K562 (cell line): ENCODE measurements around the gene SLC26A8. TPM values are rescaled to one million over a fixed set of nuclear protein-coding genes. Genes with fewer than 3 reads are reported as not detected.
A peak's percentile ranks its signal among the peaks of the same experiment; 100 is the strongest.

Experiments used
- ATAC-seq: fragments of 200-7000 bp; cut with Tn5 transposase; 3 replicates; pipeline ENCODE4 v1.9.1; 2020; ENCODE audit warnings: moderate library complexity
- BruUV-seq: library from RNA; stranded (reverse); fragments of 400-500 nt; replicated peaks from 2 replicates; lab custom pipeline; 2021; lab: Mats Ljungman, UMichigan
- CTCF ChIA-PET: fragments of 300-600 bp; formaldehyde crosslinking; extraction: SDS; loops from one replicate; lab custom pipeline; 2021; ENCODE audit warnings: low intra/inter-chr PET ratio; lab: Yijun Ruan, JAX
- POLR2A ChIA-PET: fragments of 300-600, 350-650 bp; sonication (Branson Sonifier 250); formaldehyde crosslinking; extraction: SDS; loops from one replicate; lab custom pipeline; 2021; ENCODE audit warnings: antibody characterized with exemption, inconsistent platforms; lab: Yijun Ruan, JAX
- DNase-seq, 4 experiments: peaks; one replicate each; pipeline versions ENCODE4 v3.0.0 to v3.0.0-alpha.2; 2011 to 2018; ENCODE audit warnings: low spot score in 3 of 4, mixed read lengths in 3 of 4; ENCODE audit errors: extremely low read depth in 1 of 4
- FAIRE-seq: peaks from 2 replicates; lab custom pipeline; 2011; peaks lifted over from hg19 to GRCh38; lab: Jason Lieb, UNC
- H2AFZ ChIP-seq: 2 replicates; pipeline ENCODE4 v1.6.0; 2011; ENCODE audit warnings: low read depth, low read length, control low read depth, inconsistent platforms
- H3K27ac ChIP-seq: fragments of 200-600 bp; 3 replicates; pipeline ENCODE4 v1.8.0; 2011; ENCODE audit warnings: low read depth, mild to moderate bottlenecking, control low read depth, inconsistent platforms, low read length, moderate library complexity, mixed read lengths; ENCODE audit errors: extremely low read depth
- H3K27me3 ChIP-seq, 2 experiments: fragments of 300-600 bp in 1 of 2; 2 replicates in 1 of 2; 3 replicates in 1 of 2; pipeline versions ENCODE4 v1.6.0 to v1.8.0; 2011; ENCODE audit warnings: inconsistent platforms in 2 of 2, low read length in 2 of 2, mild to moderate bottlenecking in 1 of 2, mixed read lengths in 1 of 2, moderate library complexity in 1 of 2; ENCODE audit not compliant: control insufficient read depth in 2 of 2, insufficient read depth in 2 of 2
- H3K36me3 ChIP-seq: fragments of 300-600 bp; 3 replicates; pipeline ENCODE4 v1.8.0; 2011; ENCODE audit warnings: mild to moderate bottlenecking, low read length, inconsistent platforms; ENCODE audit not compliant: control insufficient read depth, insufficient read depth
- H3K4me1 ChIP-seq, 2 experiments: fragments of 200-600 bp in 1 of 2; replicated peaks in 1 of 2; 2 replicates in 1 of 2; 3 replicates in 1 of 2; pipeline versions ENCODE4 v1.5.1 to v1.8.0; 2011; ENCODE audit warnings: inconsistent platforms in 2 of 2, low read length in 2 of 2, mild to moderate bottlenecking in 1 of 2, mixed read lengths in 1 of 2, moderate library complexity in 1 of 2; ENCODE audit not compliant: control insufficient read depth in 2 of 2, insufficient read depth in 2 of 2
- H3K4me2 ChIP-seq: 2 replicates; pipeline ENCODE4 v1.6.1; 2011; ENCODE audit warnings: low read length, control low read depth, inconsistent platforms, mixed read lengths; ENCODE audit not compliant: insufficient read depth
- H3K4me3 ChIP-seq: fragments of 200-600 bp; sonication (generic), shearing (Covaris generic); 2 replicates; pipeline ENCODE4 v1.5.1; 2016; ENCODE audit warnings: control low read depth, inconsistent platforms
- H3K79me2 ChIP-seq: fragments of 200-600 bp; 3 replicates; pipeline ENCODE4 v1.8.0; 2011; ENCODE audit warnings: low read length, inconsistent platforms; ENCODE audit not compliant: control insufficient read depth, insufficient read depth
- H3K9ac ChIP-seq, 2 experiments: 2 replicates each; pipeline versions ENCODE4 v1.6.0 to v1.6.1; 2011; ENCODE audit warnings: low read depth in 2 of 2, low read length in 2 of 2, control low read depth in 1 of 2, inconsistent platforms in 1 of 2, mild to moderate bottlenecking in 1 of 2, mixed read lengths in 1 of 2; ENCODE audit not compliant: insufficient read depth in 1 of 2
- H3K9me1 ChIP-seq: one replicate; pipeline ENCODE4 v1.6.0; 2011; ENCODE audit warnings: inconsistent platforms, mild to moderate bottlenecking, low read length, moderate library complexity; ENCODE audit not compliant: control insufficient read depth, insufficient read depth
- H3K9me3 ChIP-seq: replicated peaks from 2 replicates; pipeline ENCODE4 v1.5.1; 2011; ENCODE audit warnings: low read depth, low read length, inconsistent platforms; ENCODE audit not compliant: control insufficient read depth, insufficient read depth
- H4K20me1 ChIP-seq: replicated peaks from 2 replicates; pipeline ENCODE4 v1.6.1; 2011; ENCODE audit warnings: low read length, inconsistent platforms, mixed read lengths; ENCODE audit not compliant: control insufficient read depth, insufficient read depth
- ATF3 ChIP-seq, 2 experiments: fragments of 450-650 bp in 1 of 2; sonication (generic) in 1 of 2; formaldehyde crosslinking in 1 of 2; IDR thresholded peaks in 1 of 2; conservative IDR thresholded peaks in 1 of 2; 2 replicates each; pipeline versions ENCODE4 v1.6.1 to v1.8.1; 2016 to 2023; ENCODE audit warnings: mild to moderate bottlenecking in 2 of 2, moderate library complexity in 2 of 2, inconsistent platforms in 1 of 2, missing genetic modification reagents in 1 of 2
- FOSL1 ChIP-seq: fragments of 200-800 bp; sonication (Bioruptor generic); conservative IDR thresholded peaks from 2 replicates; pipeline ENCODE4 v1.6.1; 2016; ENCODE audit warnings: missing genetic modification characterization, missing compliant biosample characterization
- KDM1A ChIP-seq, 2 experiments: fragments of 450-650 bp; IDR thresholded peaks; 2 replicates each; pipeline ENCODE4 v1.6.1; 2016; ENCODE audit warnings: mild to moderate bottlenecking in 2 of 2
- SIN3A ChIP-seq, 2 experiments: fragments of 150-350 bp in 1 of 2; IDR thresholded peaks; 2 replicates each; pipeline ENCODE4 v1.6.1; 2011 to 2016; ENCODE audit warnings: borderline replicate concordance in 2 of 2, low read depth in 2 of 2, low read length in 2 of 2, mild to moderate bottlenecking in 2 of 2, moderate library complexity in 2 of 2; ENCODE audit not compliant: control insufficient read depth in 1 of 2
- SPI1 ChIP-seq: IDR thresholded peaks from 2 replicates; pipeline ENCODE4 v1.6.1; 2011; ENCODE audit warnings: low read depth, low read length, control low read depth, borderline replicate concordance
- TCF15 ChIP-seq: fragments of 250-450 bp; sonication (Bioruptor Pico); IDR thresholded peaks from 2 replicates; pipeline ENCODE4 v1.8.0; 2022; ENCODE audit warnings: moderate library complexity, mild to moderate bottlenecking, inconsistent platforms
- ZKSCAN1 ChIP-seq: fragments of 150-350 bp; IDR thresholded peaks from 2 replicates; pipeline ENCODE4 v1.6.1; 2016; ENCODE audit warnings: low read depth, low read length
- ZNF444 ChIP-seq: fragments of 250-450 bp; sonication (Bioruptor Pico); IDR thresholded peaks from 2 replicates; pipeline ENCODE4 v1.4.0; 2020; ENCODE audit warnings: mild to moderate bottlenecking, moderate library complexity
- WGBS: fragments of 100-300 bp; shearing (Covaris generic); methylation state at CpG from one replicate; pipeline ENCODE4 v1.1.6; 2016; ENCODE audit warnings: low coverage, mixed read lengths; ENCODE audit not compliant: insufficient coverage; ENCODE audit errors: missing lambda C conversion rate; 5-methylcytosine and 5-hydroxymethylcytosine counted together
- in situ Hi-C: fragments of 300-500 bp; cut with MboI; formaldehyde crosslinking; loops from 4 replicates; pipeline ENCODE4 v1.15.0; 2018; ENCODE audit warnings: inconsistent platforms, mixed read lengths
- intact Hi-C: fragments of 100-400 bp; cut with micrococcal nuclease; formaldehyde crosslinking; loops from 2 replicates; pipeline ENCODE4 v1.14.2; 2022
- polyA plus RNA-seq, 8 experiments: library from polyadenylated mRNA; depleted of rRNA in 4 of 8; stranded (reverse) in 5 of 8; unstranded in 3 of 8; fragments of >200 nt; fragmentation: Nextera tagmentation in 2 of 8; fragmentation: Illumina TruSeq in 1 of 8; extraction: Ambion mirVana in 2 of 8; extraction: Trizol in 1 of 8; gene quantifications; 2 replicates each; pipeline versions ENCODE4 v1.2.1 to v1.2.3, GENCODE V29; 2011 to 2014; ENCODE audit warnings: inconsistent platforms in 1 of 8, missing spikeins in 1 of 8
- total RNA-seq, 7 experiments: library from RNA; depleted of rRNA in 6 of 7; stranded (reverse); fragments of >200 nt in 6 of 7; fragmentation: Illumina TruSeq in 2 of 7; extraction: Trizol in 2 of 7; gene quantifications; 2 replicates each; pipeline versions ENCODE4 v1.2.1 to v1.2.3, GENCODE V29; 2011 to 2021; ENCODE audit warnings: low replicate concordance in 1 of 7
- TF ChIP-seq, protein P1 (sequence below): fragments of 450-650 bp; IDR thresholded peaks from 2 replicates; pipeline ENCODE4 v1.6.1; 2018; ENCODE audit warnings: mild to moderate bottlenecking, low read depth; ENCODE audit not compliant: partially characterized antibody
- TF ChIP-seq, protein P2 (sequence below): sonication (generic); formaldehyde crosslinking; IDR thresholded peaks from 2 replicates; pipeline ENCODE4 v1.8.0; 2023; ENCODE audit warnings: mild to moderate bottlenecking, missing genetic modification reagents

Gene SLC26A8
- total and polyA plus RNA-seq, 9 of the 15 experiments (the other 6 are each of a cell fraction or from before 2014, with no cell fraction given), result not detected

- POLR2A ChIA-PET, result interaction anchor here (1.3 to 1.9 kb wide), 2 partner anchors 9 to 12 kb away, joined by 7 read pairs; no protein-coding TSS in a partner anchor
- TF ChIP-seq ATF3 (IDR thresholded peaks at IDR 0.05), result 0 out of 2 replicates have a peak, but pooled peaks have one; percentile 16
- no peak for TF ChIP-seq ATF3 (CRISPR knock-in tag; conservative IDR thresholded peaks at IDR 0.05)
- TF ChIP-seq FOSL1, result peak; percentile 92
- TF ChIP-seq KDM1A (IDR thresholded peaks at IDR 0.05), result no peak
- H2AFZ ChIP-seq, result no peak overlapping the region
- CTCF ChIA-PET, result no interaction called here
- no peak for DNase-seq
- no peaks in the 10 kb centered on the region for H4K20me1 ChIP-seq
- H3K79me2 ChIP-seq, result no peaks in the 10 kb centered on the region
- no peak for FAIRE-seq
- in situ Hi-C loops (no loop called here), intact Hi-C loops (no loop called here)
- H3K4me1 ChIP-seq, result peaks cover 6 to 11% of the 10 kb centered on the region in 2 experiments
- no peaks in the 10 kb centered on the region for H3K9me1 ChIP-seq
- no peak overlapping the region for H3K27ac ChIP-seq
- H3K9ac ChIP-seq, result no peak overlapping the region
- H3K36me3 ChIP-seq, result no peaks in the 10 kb centered on the region
- BruUV-seq, result no TSS peak
- H3K4me2 ChIP-seq, result no peak overlapping the region
- WGBS, result 14% methylated on average over 4 of the region's 4 CpGs
- H3K9me3 ChIP-seq, result no peaks in the 10 kb centered on the region
- ATAC-seq, result no peak
- no peak overlapping the region for H3K4me3 ChIP-seq
- no peaks in the 10 kb centered on the region; a peak in 2 of 5 replicates for H3K27me3 ChIP-seq
Measured at GRCh38 chr6:35970181-35970580, 54.3 kb downstream of the SLC26A8 start.

GRCh38 chr6:35969646-35970045, 54.8 kb downstream of the SLC26A8 start:
- ATAC-seq, result no peak
- DNase-seq, result no peak
- BruUV-seq, result no TSS peak
- no peak overlapping the region for H3K4me3 ChIP-seq
- no peaks in the 10 kb centered on the region for H3K9me1 ChIP-seq
- intact Hi-C loops (no loop called here), in situ Hi-C loops (no loop called here)
- peaks cover 6 to 11% of the 10 kb centered on the region in 2 experiments for H3K4me1 ChIP-seq
- no peak overlapping the region for H3K9ac ChIP-seq
- no peaks in the 10 kb centered on the region for H4K20me1 ChIP-seq
- ChIA-PET CTCF (no interaction called here), POLR2A (interaction anchor here (1.3 to 1.9 kb wide), 2 partner anchors 10 to 12 kb away, joined by 7 read pairs; no protein-coding TSS in a partner anchor)
- H3K79me2 ChIP-seq, result no peaks in the 10 kb centered on the region
- no peaks in the 10 kb centered on the region for H3K9me3 ChIP-seq
- H2AFZ ChIP-seq, result no peak overlapping the region
- H3K27ac ChIP-seq, result no peak overlapping the region
- H3K27me3 ChIP-seq, result no peaks in the 10 kb centered on the region; a peak in 2 of 5 replicates
- no peaks in the 10 kb centered on the region for H3K36me3 ChIP-seq
- H3K4me2 ChIP-seq, result no peak overlapping the region
- no peak for FAIRE-seq
- TF ChIP-seq, protein P1, sequence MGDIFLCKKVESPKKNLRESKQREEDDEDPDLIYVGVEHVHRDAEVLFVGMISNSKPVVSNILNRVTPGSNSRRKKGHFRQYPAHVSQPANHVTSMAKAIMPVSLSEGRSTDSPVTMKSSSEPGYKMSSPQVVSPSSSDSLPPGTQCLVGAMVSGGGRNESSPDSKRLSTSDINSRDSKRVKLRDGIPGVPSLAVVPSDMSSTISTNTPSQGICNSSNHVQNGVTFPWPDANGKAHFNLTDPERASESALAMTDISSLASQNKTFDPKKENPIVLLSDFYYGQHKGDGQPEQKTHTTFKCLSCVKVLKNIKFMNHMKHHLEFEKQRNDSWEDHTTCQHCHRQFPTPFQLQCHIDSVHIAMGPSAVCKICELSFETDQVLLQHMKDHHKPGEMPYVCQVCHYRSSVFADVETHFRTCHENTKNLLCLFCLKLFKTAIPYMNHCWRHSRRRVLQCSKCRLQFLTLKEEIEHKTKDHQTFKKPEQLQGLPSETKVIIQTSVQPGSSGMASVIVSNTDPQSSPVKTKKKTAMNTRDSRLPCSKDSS, result no peak
- TF ChIP-seq ZKSCAN1 (no peak), TCF15 (CRISPR knock-in tag) (no peak), ZNF444 (CRISPR knock-in tag) (no peak), SPI1 (no peak), SIN3A (IDR thresholded peaks at IDR 0.05; ENCODE audit: borderline replicate concordance in 2 of 2, control insufficient read depth in 1 of 2, low read depth in 2 of 2, low read length in 2 of 2) (no peak)
- TF ChIP-seq, protein P2, sequence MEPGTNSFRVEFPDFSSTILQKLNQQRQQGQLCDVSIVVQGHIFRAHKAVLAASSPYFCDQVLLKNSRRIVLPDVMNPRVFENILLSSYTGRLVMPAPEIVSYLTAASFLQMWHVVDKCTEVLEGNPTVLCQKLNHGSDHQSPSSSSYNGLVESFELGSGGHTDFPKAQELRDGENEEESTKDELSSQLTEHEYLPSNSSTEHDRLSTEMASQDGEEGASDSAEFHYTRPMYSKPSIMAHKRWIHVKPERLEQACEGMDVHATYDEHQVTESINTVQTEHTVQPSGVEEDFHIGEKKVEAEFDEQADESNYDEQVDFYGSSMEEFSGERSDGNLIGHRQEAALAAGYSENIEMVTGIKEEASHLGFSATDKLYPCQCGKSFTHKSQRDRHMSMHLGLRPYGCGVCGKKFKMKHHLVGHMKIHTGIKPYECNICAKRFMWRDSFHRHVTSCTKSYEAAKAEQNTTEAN (CRISPR knock-in tag), result no peak
